ENCODE data around the gene SCNN1A.

GRCh38 chr12:6302621-6303020 is 72.7 kb downstream of the SCNN1A start:
- TF ChIP-seq, protein P1, sequence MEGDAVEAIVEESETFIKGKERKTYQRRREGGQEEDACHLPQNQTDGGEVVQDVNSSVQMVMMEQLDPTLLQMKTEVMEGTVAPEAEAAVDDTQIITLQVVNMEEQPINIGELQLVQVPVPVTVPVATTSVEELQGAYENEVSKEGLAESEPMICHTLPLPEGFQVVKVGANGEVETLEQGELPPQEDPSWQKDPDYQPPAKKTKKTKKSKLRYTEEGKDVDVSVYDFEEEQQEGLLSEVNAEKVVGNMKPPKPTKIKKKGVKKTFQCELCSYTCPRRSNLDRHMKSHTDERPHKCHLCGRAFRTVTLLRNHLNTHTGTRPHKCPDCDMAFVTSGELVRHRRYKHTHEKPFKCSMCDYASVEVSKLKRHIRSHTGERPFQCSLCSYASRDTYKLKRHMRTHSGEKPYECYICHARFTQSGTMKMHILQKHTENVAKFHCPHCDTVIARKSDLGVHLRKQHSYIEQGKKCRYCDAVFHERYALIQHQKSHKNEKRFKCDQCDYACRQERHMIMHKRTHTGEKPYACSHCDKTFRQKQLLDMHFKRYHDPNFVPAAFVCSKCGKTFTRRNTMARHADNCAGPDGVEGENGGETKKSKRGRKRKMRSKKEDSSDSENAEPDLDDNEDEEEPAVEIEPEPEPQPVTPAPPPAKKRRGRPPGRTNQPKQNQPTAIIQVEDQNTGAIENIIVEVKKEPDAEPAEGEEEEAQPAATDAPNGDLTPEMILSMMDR (IDR thresholded peaks at IDR 0.05): no peak
- TF ChIP-seq POLR2A (IDR thresholded peaks at IDR 0.05; ENCODE audit: low read depth): no peak
- TF ChIP-seq POLR2AphosphoS5 (IDR thresholded peaks at IDR 0.05): no peak
- no peak for TF ChIP-seq EP300 (IDR thresholded peaks at IDR 0.05)

All from esophagus muscularis mucosa (tissue), 4 donors.